Measurements from ENCODE around the gene SIM2.

SIM2 gene

GRCh38 chr21:36763305-36763704 is 64.4 kb downstream of the SIM2 start:
- H3K36me3 ChIP-seq (ENCODE audit: control insufficient read depth, low read depth, low read length): no peaks in the 10 kb centered on the region

DNA sequence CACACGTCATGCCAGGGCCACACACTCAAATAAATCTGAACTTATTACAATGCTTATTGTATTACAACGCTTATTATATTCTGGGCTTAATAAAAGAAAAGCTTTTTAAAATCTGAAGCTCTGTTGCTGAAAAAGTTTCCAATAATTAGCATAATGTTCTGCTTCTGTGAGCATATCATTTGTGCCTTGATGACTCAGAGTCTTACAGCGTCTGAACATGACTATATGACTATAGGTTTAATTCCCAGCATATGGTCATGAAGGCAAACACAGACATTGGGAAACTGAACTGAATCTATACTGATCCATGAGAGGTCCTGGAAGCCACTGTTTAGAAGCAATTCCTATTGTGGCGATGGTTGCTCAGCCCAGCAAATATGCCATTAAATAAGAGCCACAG is 66.3 kb downstream of the SIM2 start:
- H3K36me3 ChIP-seq (ENCODE audit: control insufficient read depth, low read depth, low read length): no peaks in the 10 kb centered on the region
- no peak overlapping the region for H3K9ac ChIP-seq (ENCODE audit: low read length)
- no peak overlapping the region for H3K4me3 ChIP-seq (ENCODE audit: low read length)
- H3K9me3 ChIP-seq (ENCODE audit: control insufficient read depth, low read depth, low read length): no peaks in the 10 kb centered on the region
- no peaks in the 10 kb centered on the region for H3K27me3 ChIP-seq (ENCODE audit: control insufficient read depth, insufficient read depth, low read length)
- no peaks in the 10 kb centered on the region for H3K4me1 ChIP-seq (ENCODE audit: control insufficient read depth, low read depth, low read length)
- H3K27ac ChIP-seq (ENCODE audit: low read length): no peak overlapping the region

More at GRCh38 chr21:36763305-36763704, 64.4 kb downstream of the SIM2 start:
- Histone ChIP-seq H3K4me3 (ENCODE audit: low read length) (no peak overlapping the region), H3K27ac (ENCODE audit: low read length) (no peak overlapping the region), H3K9me3 (ENCODE audit: control insufficient read depth, low read depth, low read length) (no peaks in the 10 kb centered on the region), H3K27me3 (ENCODE audit: control insufficient read depth, insufficient read depth, low read length) (no peaks in the 10 kb centered on the region), H3K4me1 (ENCODE audit: control insufficient read depth, low read depth, low read length) (no peaks in the 10 kb centered on the region), H3K9ac (ENCODE audit: low read length) (no peak overlapping the region)

DNA sequence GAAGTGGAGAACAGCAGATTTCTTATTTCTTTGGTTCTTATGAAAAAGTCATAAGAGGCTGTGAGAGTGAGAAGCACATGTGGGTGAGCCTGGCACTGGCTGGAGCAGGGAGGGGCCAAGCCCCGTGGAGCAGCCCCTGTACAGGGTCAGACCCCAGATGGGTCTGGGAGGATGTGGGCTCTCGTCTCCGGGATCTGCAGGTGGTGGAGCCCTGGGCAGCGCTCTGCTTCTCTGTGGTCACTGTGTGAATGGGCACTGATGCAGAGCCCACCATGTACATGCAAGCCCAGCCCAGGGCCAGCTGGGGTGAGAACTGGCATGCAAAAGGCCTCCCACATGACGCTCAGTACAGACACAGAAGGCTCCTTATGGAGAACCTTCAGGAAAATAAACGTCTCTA is 67.6 kb downstream of the SIM2 start:
- Histone ChIP-seq H3K9me3 (ENCODE audit: control insufficient read depth, low read depth, low read length) (no peaks in the 10 kb centered on the region), H3K27me3 (ENCODE audit: control insufficient read depth, insufficient read depth, low read length) (no peaks in the 10 kb centered on the region), H3K27ac (ENCODE audit: low read length) (no peak overlapping the region), H3K4me1 (ENCODE audit: control insufficient read depth, low read depth, low read length) (no peaks in the 10 kb centered on the region), H3K36me3 (ENCODE audit: control insufficient read depth, low read depth, low read length) (no peaks in the 10 kb centered on the region), H3K9ac (ENCODE audit: low read length) (no peak overlapping the region), H3K4me3 (ENCODE audit: low read length) (no peak overlapping the region)

DNA sequence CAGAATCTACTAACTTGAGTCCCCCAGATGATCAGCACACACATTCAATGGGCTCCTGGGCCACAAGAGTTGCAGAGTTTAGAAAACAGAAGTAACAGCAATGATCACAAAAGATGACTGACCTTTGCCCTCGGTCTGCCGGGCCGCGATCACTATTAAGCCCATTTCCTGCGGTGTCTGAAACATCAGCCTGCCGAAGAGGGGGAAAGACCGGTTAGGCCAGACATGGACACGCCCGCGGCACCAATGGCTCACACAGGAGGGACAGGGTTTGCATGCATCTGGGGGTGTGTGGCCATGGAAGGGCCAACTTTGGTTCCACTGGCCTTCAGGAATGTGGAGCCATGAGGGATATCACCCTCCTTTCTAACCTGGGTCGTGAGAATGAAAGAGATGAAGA is 68.2 kb downstream of the SIM2 start:
- Histone ChIP-seq H3K27me3 (ENCODE audit: control insufficient read depth, insufficient read depth, low read length) (no peaks in the 10 kb centered on the region), H3K27ac (ENCODE audit: low read length) (no peak overlapping the region), H3K4me1 (ENCODE audit: control insufficient read depth, low read depth, low read length) (no peaks in the 10 kb centered on the region), H3K9ac (ENCODE audit: low read length) (no peak overlapping the region), H3K9me3 (ENCODE audit: control insufficient read depth, low read depth, low read length) (no peaks in the 10 kb centered on the region), H3K4me3 (ENCODE audit: low read length) (no peak overlapping the region), H3K36me3 (ENCODE audit: control insufficient read depth, low read depth, low read length) (no peaks in the 10 kb centered on the region)

DNA sequence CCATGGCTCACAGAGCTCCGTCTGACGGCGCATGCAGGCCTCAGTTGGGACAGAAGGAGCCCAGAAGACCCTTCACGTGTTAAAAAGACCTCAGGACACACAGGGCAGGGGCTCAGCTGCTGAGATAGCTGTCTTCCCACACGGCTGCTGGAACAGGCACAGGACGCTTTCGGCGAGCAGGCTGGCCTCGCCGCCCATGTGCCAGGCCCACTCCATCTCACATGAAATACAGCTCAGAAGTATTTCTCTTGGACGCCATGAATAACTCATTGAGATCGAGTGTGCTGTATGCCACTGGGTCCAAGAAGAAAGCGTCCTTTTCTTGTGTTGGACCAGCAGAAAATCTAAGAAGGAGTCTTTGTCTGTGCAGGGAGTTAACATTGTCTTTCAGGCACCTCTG is 69.6 kb downstream of the SIM2 start:
- no peaks in the 10 kb centered on the region for H3K9me3 ChIP-seq (ENCODE audit: control insufficient read depth, low read depth, low read length)
- H3K9ac ChIP-seq (ENCODE audit: low read length): no peak overlapping the region
- H3K4me3 ChIP-seq (ENCODE audit: low read length): no peak overlapping the region
- H3K27ac ChIP-seq (ENCODE audit: low read length): no peak overlapping the region
- no peaks in the 10 kb centered on the region for H3K27me3 ChIP-seq (ENCODE audit: control insufficient read depth, insufficient read depth, low read length)
- H3K36me3 ChIP-seq (ENCODE audit: control insufficient read depth, low read depth, low read length): no peaks in the 10 kb centered on the region
- no peaks in the 10 kb centered on the region for H3K4me1 ChIP-seq (ENCODE audit: control insufficient read depth, low read depth, low read length)

GRCh38 chr21:36769051-36769839 is 70.3 kb downstream of the SIM2 start:
- H3K9me3 ChIP-seq (ENCODE audit: control insufficient read depth, low read depth, low read length): no peaks in the 10 kb centered on the region
- H3K9ac ChIP-seq (ENCODE audit: low read length): no peak overlapping the region
- H3K4me1 ChIP-seq (ENCODE audit: control insufficient read depth, low read depth, low read length): no peaks in the 10 kb centered on the region
- H3K27me3 ChIP-seq (ENCODE audit: control insufficient read depth, insufficient read depth, low read length): no peaks in the 10 kb centered on the region
- H3K36me3 ChIP-seq (ENCODE audit: control insufficient read depth, low read depth, low read length): no peaks in the 10 kb centered on the region
- H3K4me3 ChIP-seq (ENCODE audit: low read length): no peak overlapping the region
- no peak overlapping the region for H3K27ac ChIP-seq (ENCODE audit: low read length)

GRCh38 chr21:36773117-36773516 is 74.2 kb downstream of the SIM2 start:
- Histone ChIP-seq H3K9ac (ENCODE audit: low read length) (no peak overlapping the region), H3K9me3 (ENCODE audit: control insufficient read depth, low read depth, low read length) (no peaks in the 10 kb centered on the region), H3K27ac (ENCODE audit: low read length) (no peak overlapping the region), H3K36me3 (ENCODE audit: control insufficient read depth, low read depth, low read length) (no peaks in the 10 kb centered on the region), H3K4me1 (ENCODE audit: control insufficient read depth, low read depth, low read length) (no peaks in the 10 kb centered on the region), H3K4me3 (ENCODE audit: low read length) (no peak overlapping the region), H3K27me3 (ENCODE audit: control insufficient read depth, insufficient read depth, low read length) (no peaks in the 10 kb centered on the region)

DNA sequence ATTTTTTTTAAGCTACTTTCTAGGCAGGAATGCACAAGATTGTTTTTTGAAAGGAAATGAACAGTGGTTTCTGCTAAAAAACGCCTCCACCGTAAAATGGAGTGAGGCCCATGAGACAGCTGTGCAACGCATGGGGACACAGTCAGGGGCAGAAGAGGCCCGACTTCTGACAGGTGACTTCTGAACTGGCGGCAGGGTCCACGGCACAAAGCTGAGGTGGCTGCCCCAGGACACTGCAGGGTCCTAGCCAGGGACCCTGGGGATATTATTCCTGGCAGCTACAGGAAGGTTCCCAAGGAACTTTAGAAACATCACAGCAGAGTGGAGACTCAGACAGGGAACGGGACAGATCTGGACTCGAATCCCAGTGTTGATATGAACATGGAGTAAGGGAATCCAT is 75.1 kb downstream of the SIM2 start:
- H3K4me1 ChIP-seq (ENCODE audit: control insufficient read depth, low read depth, low read length): no peaks in the 10 kb centered on the region
- H3K9ac ChIP-seq (ENCODE audit: low read length): no peak overlapping the region
- H3K27me3 ChIP-seq (ENCODE audit: control insufficient read depth, insufficient read depth, low read length): no peaks in the 10 kb centered on the region
- H3K36me3 ChIP-seq (ENCODE audit: control insufficient read depth, low read depth, low read length): no peaks in the 10 kb centered on the region
- no peak overlapping the region for H3K27ac ChIP-seq (ENCODE audit: low read length)
- H3K9me3 ChIP-seq (ENCODE audit: control insufficient read depth, low read depth, low read length): no peaks in the 10 kb centered on the region
- H3K4me3 ChIP-seq (ENCODE audit: low read length): no peak overlapping the region

- Histone ChIP-seq H3K9ac (ENCODE audit: low read length) (no peak overlapping the region), H3K36me3 (ENCODE audit: control insufficient read depth, low read depth, low read length) (no peaks in the 10 kb centered on the region), H3K4me3 (ENCODE audit: low read length) (no peak overlapping the region), H3K27ac (ENCODE audit: low read length) (no peak overlapping the region), H3K4me1 (ENCODE audit: control insufficient read depth, low read depth, low read length) (no peaks in the 10 kb centered on the region), H3K27me3 (ENCODE audit: control insufficient read depth, insufficient read depth, low read length) (no peaks in the 10 kb centered on the region), H3K9me3 (ENCODE audit: control insufficient read depth, low read depth, low read length) (no peaks in the 10 kb centered on the region)
Observed at GRCh38 chr21:36776981-36777617, 78.2 kb downstream of the SIM2 start.

- H3K27me3 ChIP-seq (ENCODE audit: control insufficient read depth, insufficient read depth, low read length): no peaks in the 10 kb centered on the region
- no peaks in the 10 kb centered on the region for H3K9me3 ChIP-seq (ENCODE audit: control insufficient read depth, low read depth, low read length)
- H3K36me3 ChIP-seq (ENCODE audit: control insufficient read depth, low read depth, low read length): no peaks in the 10 kb centered on the region
- H3K9ac ChIP-seq (ENCODE audit: low read length): no peak overlapping the region
- no peak overlapping the region for H3K27ac ChIP-seq (ENCODE audit: low read length)
- no peaks in the 10 kb centered on the region for H3K4me1 ChIP-seq (ENCODE audit: control insufficient read depth, low read depth, low read length)
- H3K4me3 ChIP-seq (ENCODE audit: low read length): no peak overlapping the region
Observed at GRCh38 chr21:36780861-36781260, 81.9 kb downstream of the SIM2 start.

DNA sequence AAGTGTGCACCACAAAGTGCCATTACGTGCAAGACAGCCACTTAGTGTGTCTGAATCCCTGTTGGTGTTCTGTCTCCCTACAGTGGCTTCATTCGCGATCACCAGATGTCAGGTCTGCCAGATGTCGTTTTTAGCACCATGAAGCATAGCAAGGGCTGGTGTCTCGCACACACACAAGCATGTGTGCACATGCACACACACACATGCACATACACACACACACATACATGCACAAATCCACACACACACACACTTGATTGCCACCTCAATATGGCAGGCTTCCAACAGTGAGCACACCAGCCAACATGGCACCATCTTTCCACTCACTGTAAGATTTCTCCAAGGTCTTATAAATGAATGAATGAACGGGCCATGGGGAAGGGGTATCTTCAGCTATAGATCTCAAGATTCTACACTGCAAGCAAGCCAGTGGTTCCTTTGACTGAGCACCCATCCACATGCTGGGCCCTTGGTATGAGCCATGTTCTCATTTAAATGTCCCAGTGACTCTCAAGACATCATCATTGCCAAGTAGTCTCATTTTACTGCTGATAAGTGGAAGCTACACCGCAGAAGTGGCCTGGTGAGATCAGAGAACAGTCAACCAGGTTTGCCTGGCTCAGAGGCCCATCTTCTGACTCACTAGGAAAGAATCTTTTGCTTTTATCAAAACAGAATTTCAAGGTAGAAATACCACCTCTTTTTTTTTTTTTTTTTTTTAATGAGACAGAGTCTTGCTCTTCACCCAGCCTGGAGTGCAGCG is 84.9 kb downstream of the SIM2 start:
- H3K27ac ChIP-seq (ENCODE audit: low read length): no peak overlapping the region

More for the DNA sequence above, 84.9 kb downstream of the SIM2 start:
- no peaks in the 10 kb centered on the region for H3K4me1 ChIP-seq (ENCODE audit: control insufficient read depth, low read depth, low read length)
- no peaks in the 10 kb centered on the region for H3K27me3 ChIP-seq (ENCODE audit: control insufficient read depth, insufficient read depth, low read length)
- H3K36me3 ChIP-seq (ENCODE audit: control insufficient read depth, low read depth, low read length): no peaks in the 10 kb centered on the region
- no peak overlapping the region for H3K9ac ChIP-seq (ENCODE audit: low read length)
- no peak overlapping the region for H3K4me3 ChIP-seq (ENCODE audit: low read length)
- no peaks in the 10 kb centered on the region for H3K9me3 ChIP-seq (ENCODE audit: control insufficient read depth, low read depth, low read length)
